ENCODE measurements around the gene CRYGA. TPM values are rescaled to one million over a fixed set of nuclear protein-coding genes. Genes with fewer than 3 reads are reported as not detected.

The CRYGA gene
- total and polyA plus RNA-seq, 2 donors (not counting 3 experiments of a cell fraction or from before 2014, with no cell fraction given) = not detected

GRCh38 chr2:208189810-208190503, 26.6 kb upstream of the CRYGA start, which contains the start of gene C2orf80:
C2orf80 (minus strand) TSS chr2:208190030; CDS start chr2:208186986, 3,044 bp downstream.
- Histone ChIP-seq H3K4me2 (ENCODE audit: insufficient read depth, low read length) (no peak within 1 kb of the TSS), H3K27me3 (ENCODE audit: control insufficient read depth in 2 of 2, insufficient read depth in 2 of 2, low read length in 2 of 2) (peaks cover 5 to 7% of the 10 kb centered on the region in 2 experiments), H3K9me3 (replicated peaks; ENCODE audit: control insufficient read depth, insufficient read depth, low read length) (no peaks in the 10 kb centered on the region), H3K9ac (replicated peaks; ENCODE audit: extremely low read depth, insufficient read depth, low read length) (no peak within 1 kb of the TSS), H4K20me1 (replicated peaks; ENCODE audit: control insufficient read depth, extremely low read depth, insufficient read depth, low read length) (no peaks in the 10 kb centered on the region), H3K27ac (ENCODE audit: insufficient read depth, low read depth, low read length) (no peak within 1 kb of the TSS), H3K9me1 (replicated peaks; ENCODE audit: control insufficient read depth, extremely low read depth, insufficient read depth, low read length) (no peaks in the 10 kb centered on the region), H3K4me1 (ENCODE audit: control insufficient read depth, extremely low read depth, insufficient read depth, low read length) (no peaks in the 10 kb centered on the region), H3K36me3 (ENCODE audit: control insufficient read depth in 2 of 2, extremely low read depth in 1 of 2, insufficient read depth in 2 of 2, low read length in 2 of 2) (no peaks in the 10 kb centered on the region), H3K79me2 (ENCODE audit: control insufficient read depth, insufficient read depth, low read length) (no peaks in the 10 kb centered on the region), H2AFZ (ENCODE audit: low read depth, low read length) (no peak within 1 kb of the TSS), H3K4me3 (replicated peaks in 1 of 3; ENCODE audit: insufficient read depth in 1 of 3, low read depth in 1 of 3, low read length in 3 of 3) (no peak within 1 kb of the TSS)
- DNase-seq (ENCODE audit: low read depth, low spot score) (no peak), FAIRE-seq (no peak)
- ChIA-PET CTCF (no interaction called here), POLR2A (no interaction called here)
- TF ChIP-seq MYC (IDR thresholded peaks at IDR 0.05; ENCODE audit: low read depth, low read length) (no peak), POLR2A (IDR thresholded peaks at IDR 0.05; ENCODE audit: low read depth, low read length) (no peak), MAX (IDR thresholded peaks at IDR 0.05; ENCODE audit: insufficient read depth, insufficient read length) (no peak), EZH2 (IDR thresholded peaks at IDR 0.05; ENCODE audit: borderline replicate concordance, low read depth, low read length, severe bottlenecking) (no peak), FOS (IDR thresholded peaks at IDR 0.05; ENCODE audit: borderline replicate concordance, insufficient read depth, low read length) (no peak), POLR2AphosphoS5 (IDR thresholded peaks at IDR 0.05; ENCODE audit: insufficient read depth, low read depth, low read length) (no peak), JUN (IDR thresholded peaks at IDR 0.05; ENCODE audit: borderline replicate concordance, insufficient read depth, insufficient read length, low read depth) (no peak), GATA2 (IDR thresholded peaks at IDR 0.05; ENCODE audit: insufficient read depth, insufficient read length, low read depth, low read length) (no peak)
- TF ChIP-seq, protein P1, sequence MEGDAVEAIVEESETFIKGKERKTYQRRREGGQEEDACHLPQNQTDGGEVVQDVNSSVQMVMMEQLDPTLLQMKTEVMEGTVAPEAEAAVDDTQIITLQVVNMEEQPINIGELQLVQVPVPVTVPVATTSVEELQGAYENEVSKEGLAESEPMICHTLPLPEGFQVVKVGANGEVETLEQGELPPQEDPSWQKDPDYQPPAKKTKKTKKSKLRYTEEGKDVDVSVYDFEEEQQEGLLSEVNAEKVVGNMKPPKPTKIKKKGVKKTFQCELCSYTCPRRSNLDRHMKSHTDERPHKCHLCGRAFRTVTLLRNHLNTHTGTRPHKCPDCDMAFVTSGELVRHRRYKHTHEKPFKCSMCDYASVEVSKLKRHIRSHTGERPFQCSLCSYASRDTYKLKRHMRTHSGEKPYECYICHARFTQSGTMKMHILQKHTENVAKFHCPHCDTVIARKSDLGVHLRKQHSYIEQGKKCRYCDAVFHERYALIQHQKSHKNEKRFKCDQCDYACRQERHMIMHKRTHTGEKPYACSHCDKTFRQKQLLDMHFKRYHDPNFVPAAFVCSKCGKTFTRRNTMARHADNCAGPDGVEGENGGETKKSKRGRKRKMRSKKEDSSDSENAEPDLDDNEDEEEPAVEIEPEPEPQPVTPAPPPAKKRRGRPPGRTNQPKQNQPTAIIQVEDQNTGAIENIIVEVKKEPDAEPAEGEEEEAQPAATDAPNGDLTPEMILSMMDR (IDR thresholded peaks at IDR 0.05; ENCODE audit: extremely low read depth in 1 of 2, insufficient read depth in 1 of 2, low read depth in 1 of 2, low read length in 2 of 2) = no peak
- no TSS peak for BruUV-seq (replicated peaks)
- intact Hi-C loops (cut with micrococcal nuclease) = no loop called here
- dilution Hi-C loops (cut with MboI; ENCODE audit: extremely low pct_ligation_motif_present, low sequenced_read_pairs) = no loop called here

Data from endothelial cell of umbilical vein (primary cell).